ENCODE data around the gene NUB1.

NUB1 gene

DNA sequence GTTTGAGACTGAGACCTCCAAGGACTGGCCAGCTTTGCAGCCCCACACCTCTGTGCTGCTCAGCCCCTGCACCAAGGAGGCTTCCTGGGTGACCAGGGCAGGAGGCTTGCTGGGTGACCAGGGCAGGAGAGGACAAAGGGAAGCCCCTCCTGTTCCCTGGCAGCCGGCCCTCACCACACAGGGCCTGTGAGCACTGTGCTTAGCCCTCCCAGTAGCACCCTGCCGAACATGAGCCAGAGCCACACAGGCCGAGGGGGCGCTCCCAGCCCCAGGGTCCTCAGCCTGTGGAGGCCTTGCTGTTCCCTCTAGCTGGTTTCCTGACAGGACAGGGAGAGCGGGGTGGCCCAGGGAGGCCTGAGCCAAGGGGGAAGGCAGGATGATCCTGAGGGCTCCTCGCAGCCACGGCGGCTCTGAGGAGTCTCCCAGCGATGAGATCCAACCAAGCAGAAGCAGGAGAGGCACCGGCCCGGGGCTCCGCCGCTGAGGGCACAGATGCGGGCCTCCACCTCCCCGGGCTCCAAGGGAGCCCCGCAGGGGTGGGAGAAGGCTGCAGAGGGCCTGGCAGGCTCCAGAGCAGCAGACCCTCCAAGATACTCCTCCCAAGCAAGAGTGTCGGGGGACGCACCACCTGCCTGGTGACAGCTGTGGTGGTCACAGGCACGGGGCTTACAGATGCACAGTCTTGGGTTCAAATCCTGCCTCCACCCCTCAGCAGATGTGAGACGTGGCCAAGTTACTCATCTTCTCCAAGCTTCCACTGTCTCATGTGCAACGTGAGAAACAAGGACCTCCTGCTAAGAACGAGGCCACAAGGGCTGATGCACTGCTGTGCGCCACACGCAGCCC lies 45.8 kb downstream of the NUB1 start:
- Histone ChIP-seq H3K27me3 (ENCODE audit: control insufficient read depth, insufficient read depth, low read length) (no peaks in the 10 kb centered on the region), H3K36me3 (ENCODE audit: control insufficient read depth, insufficient read depth, low read length) (no peaks in the 10 kb centered on the region), H3K27ac (peak overlapping the region; percentile 79)

DNA sequence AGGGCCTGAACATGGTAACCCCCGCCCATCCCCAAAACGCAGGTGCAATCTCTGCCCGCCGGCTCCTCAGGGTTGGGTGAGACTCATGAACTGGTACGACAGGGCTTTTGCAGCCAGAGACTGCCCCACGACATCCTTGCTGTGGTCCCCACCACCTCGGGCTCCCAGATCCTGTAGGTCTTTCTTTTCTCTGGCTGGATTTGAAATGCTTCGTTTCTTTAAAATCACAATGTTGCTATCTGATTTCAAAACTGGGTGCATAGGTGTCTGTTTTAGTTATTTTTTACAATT lies 46.3 kb downstream of the NUB1 start:
- Histone ChIP-seq H3K9ac (no peak overlapping the region), H3K27ac (no peak overlapping the region), H3K4me3 (ENCODE audit: low read depth, low read length) (no peak overlapping the region), H3K36me3 (ENCODE audit: control insufficient read depth, insufficient read depth, low read length) (no peaks in the 10 kb centered on the region), H3K79me2 (peaks cover 3% of the 10 kb centered on the region), H3K9me3 (ENCODE audit: control insufficient read depth, low read length) (no peaks in the 10 kb centered on the region), H3K4me2 (ENCODE audit: low read length) (no peak overlapping the region), H3K4me1 (peaks cover 36% of the 10 kb centered on the region), H3K27me3 (ENCODE audit: control insufficient read depth, insufficient read depth, low read length) (no peaks in the 10 kb centered on the region), H2AFZ (no peak overlapping the region)
- TF ChIP-seq, protein P1, sequence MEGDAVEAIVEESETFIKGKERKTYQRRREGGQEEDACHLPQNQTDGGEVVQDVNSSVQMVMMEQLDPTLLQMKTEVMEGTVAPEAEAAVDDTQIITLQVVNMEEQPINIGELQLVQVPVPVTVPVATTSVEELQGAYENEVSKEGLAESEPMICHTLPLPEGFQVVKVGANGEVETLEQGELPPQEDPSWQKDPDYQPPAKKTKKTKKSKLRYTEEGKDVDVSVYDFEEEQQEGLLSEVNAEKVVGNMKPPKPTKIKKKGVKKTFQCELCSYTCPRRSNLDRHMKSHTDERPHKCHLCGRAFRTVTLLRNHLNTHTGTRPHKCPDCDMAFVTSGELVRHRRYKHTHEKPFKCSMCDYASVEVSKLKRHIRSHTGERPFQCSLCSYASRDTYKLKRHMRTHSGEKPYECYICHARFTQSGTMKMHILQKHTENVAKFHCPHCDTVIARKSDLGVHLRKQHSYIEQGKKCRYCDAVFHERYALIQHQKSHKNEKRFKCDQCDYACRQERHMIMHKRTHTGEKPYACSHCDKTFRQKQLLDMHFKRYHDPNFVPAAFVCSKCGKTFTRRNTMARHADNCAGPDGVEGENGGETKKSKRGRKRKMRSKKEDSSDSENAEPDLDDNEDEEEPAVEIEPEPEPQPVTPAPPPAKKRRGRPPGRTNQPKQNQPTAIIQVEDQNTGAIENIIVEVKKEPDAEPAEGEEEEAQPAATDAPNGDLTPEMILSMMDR (IDR thresholded peaks at IDR 0.05) = no peak

More for the DNA sequence above, 45.8 kb downstream of the NUB1 start:
- no peak overlapping the region for H3K4me3 ChIP-seq (ENCODE audit: low read depth, low read length)
- H2AFZ ChIP-seq = no peak overlapping the region
- no peaks in the 10 kb centered on the region for H3K79me2 ChIP-seq
- TF ChIP-seq, protein P1 (IDR thresholded peaks at IDR 0.05) = no peak
- no peaks in the 10 kb centered on the region for H3K9me3 ChIP-seq (ENCODE audit: control insufficient read depth, low read length)
- H3K4me1 ChIP-seq = peaks cover 36% of the 10 kb centered on the region
- no peak overlapping the region for H3K9ac ChIP-seq
- H3K4me2 ChIP-seq (ENCODE audit: low read length) = no peak overlapping the region

DNA sequence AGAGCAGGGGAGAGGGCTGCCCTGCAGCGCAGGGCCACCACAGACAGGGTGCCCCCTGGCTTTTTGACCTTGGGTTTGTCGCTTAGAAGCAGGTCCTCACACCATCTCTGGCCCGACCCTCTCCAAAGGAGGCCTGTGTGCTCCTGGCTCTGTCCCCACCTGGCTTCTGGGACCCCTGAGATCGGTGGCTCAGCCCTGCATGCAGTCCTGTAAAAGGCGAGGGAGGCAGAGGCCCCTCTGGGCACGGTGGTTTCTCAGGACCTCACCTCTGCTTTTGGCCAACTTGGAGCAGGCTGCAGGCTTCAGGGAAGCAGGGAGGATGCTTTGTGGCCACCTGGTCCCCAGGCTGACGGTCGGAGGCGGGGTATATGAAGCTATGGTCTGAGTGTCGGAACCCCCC lies 46.8 kb downstream of the NUB1 start:
- H3K9ac ChIP-seq = no peak overlapping the region
- no peaks in the 10 kb centered on the region for H3K27me3 ChIP-seq (ENCODE audit: control insufficient read depth, insufficient read depth, low read length)

DNA sequence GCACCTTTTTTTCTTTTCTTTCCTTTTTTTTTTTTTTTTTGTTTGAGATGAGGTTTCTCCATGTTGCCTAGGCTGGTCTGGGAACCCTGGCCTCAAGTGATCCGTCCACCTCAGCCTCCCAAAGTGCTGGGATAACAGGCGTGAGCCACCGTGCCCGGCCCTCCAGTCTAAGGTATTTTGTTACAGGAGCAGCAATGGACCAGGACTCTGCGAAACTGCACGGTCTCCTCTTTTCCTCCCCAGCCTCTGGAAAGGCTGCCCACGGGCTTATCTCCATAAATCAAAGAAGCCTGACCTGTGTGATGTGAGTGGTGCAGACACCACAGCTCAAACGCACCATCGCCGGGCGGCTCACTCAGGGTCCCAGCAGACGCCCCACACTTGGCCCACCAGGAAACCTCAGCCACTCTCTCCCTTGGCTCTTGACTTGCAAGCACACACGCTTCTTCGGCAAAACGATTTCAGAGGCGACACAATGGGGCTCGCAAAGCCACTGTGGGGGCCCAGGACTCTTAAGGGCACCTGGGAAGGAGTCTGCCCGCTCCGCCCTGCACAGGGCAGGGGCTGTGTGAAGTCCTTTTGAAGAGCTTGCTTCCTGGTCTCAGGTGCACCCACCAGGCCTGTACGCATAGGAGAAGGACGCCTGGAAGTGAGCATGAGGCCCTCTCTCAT lies 47.6 kb downstream of the NUB1 start:
- Histone ChIP-seq H3K27ac (no peak overlapping the region), H3K4me3 (ENCODE audit: low read depth, low read length) (no peak overlapping the region), H3K36me3 (ENCODE audit: control insufficient read depth, insufficient read depth, low read length) (no peaks in the 10 kb centered on the region), H3K4me2 (ENCODE audit: low read length) (no peak overlapping the region), H3K4me1 (peaks cover 40% of the 10 kb centered on the region), H3K9ac (no peak overlapping the region), H2AFZ (no peak overlapping the region), H3K79me2 (peaks cover 6% of the 10 kb centered on the region), H3K9me3 (ENCODE audit: control insufficient read depth, low read length) (no peaks in the 10 kb centered on the region), H3K27me3 (ENCODE audit: control insufficient read depth, insufficient read depth, low read length) (no peaks in the 10 kb centered on the region)
- TF ChIP-seq, protein P1 (IDR thresholded peaks at IDR 0.05) = no peak

More for the DNA sequence above, 46.8 kb downstream of the NUB1 start:
- no peak overlapping the region for H2AFZ ChIP-seq
- no peaks in the 10 kb centered on the region for H3K9me3 ChIP-seq (ENCODE audit: control insufficient read depth, low read length)
- no peaks in the 10 kb centered on the region for H3K36me3 ChIP-seq (ENCODE audit: control insufficient read depth, insufficient read depth, low read length)
- H3K4me2 ChIP-seq (ENCODE audit: low read length) = no peak overlapping the region
- H3K79me2 ChIP-seq = peaks cover 3% of the 10 kb centered on the region
- TF ChIP-seq, protein P1 (IDR thresholded peaks at IDR 0.05) = no peak
- no peak overlapping the region for H3K27ac ChIP-seq
- H3K4me1 ChIP-seq = peaks cover 40% of the 10 kb centered on the region
- no peak overlapping the region for H3K4me3 ChIP-seq (ENCODE audit: low read depth, low read length)

Data from parathyroid adenoma (tissue), 2 donors.